ENCODE results near the gene IRX2. TPM values are rescaled to one million over a fixed set of nuclear protein-coding genes. Genes with fewer than 3 reads are reported as not detected.

Gene IRX2
- total RNA-seq, 1 donor = 7.2 TPM

DNA sequence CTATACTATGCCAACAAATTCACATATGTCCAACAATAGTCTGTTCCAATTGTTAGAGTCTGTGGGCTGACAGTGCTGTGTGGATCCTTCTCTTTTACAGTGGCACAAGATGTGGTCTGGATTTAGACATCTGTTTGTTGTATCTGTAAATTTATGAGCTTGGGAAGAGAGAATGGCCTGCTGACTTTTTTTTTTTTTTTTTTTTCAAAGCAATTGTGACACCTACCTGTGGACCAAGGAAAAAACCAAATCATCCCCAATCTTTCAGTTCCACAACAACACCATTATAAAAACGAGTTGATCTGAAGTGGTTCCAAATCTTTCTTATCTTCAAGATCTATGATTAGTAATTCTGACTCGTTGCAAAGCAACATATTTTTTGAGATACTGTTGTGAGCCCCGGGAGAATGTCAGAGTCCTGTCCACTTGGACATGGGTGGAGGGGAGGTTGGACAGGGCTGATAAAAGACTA is 4.9 kb downstream of the IRX2 start:
- no peak for TF ChIP-seq CTCF (IDR thresholded peaks at IDR 0.05; ENCODE audit: extremely low read depth, low read depth, low read length)
- H2AFZ ChIP-seq (ENCODE audit: low read length) = no peak overlapping the region
- peaks cover 32% of the 10 kb centered on the region for H3K79me2 ChIP-seq (ENCODE audit: insufficient read depth, low read length)
- no peaks in the 10 kb centered on the region for H3K9me3 ChIP-seq (ENCODE audit: low read depth, low read length)
- no peaks in the 10 kb centered on the region for H3K36me3 ChIP-seq (ENCODE audit: insufficient read depth, low read length)
- H3K4me2 ChIP-seq (ENCODE audit: insufficient read depth, low read length) = no peak overlapping the region
- no peak overlapping the region for H3K4me3 ChIP-seq (ENCODE audit: insufficient read depth, low read length)
- H3K4me1 ChIP-seq (ENCODE audit: insufficient read depth, low read length) = peaks cover 8% of the 10 kb centered on the region
- DNase-seq (ENCODE audit: insufficient read length, low spot score, missing footprints) = peak; percentile 84
- H3K27ac ChIP-seq (ENCODE audit: low read depth, low read length) = no peak overlapping the region
- no peaks in the 10 kb centered on the region for H3K27me3 ChIP-seq (ENCODE audit: insufficient read depth, low read length)
- H4K20me1 ChIP-seq (ENCODE audit: insufficient read depth, low read length) = peaks cover 8% of the 10 kb centered on the region

GRCh38 chr5:2744485-2744884 is 7.0 kb downstream of the IRX2 start:
- Histone ChIP-seq H3K27ac (ENCODE audit: low read depth, low read length) (no peak overlapping the region), H3K27me3 (ENCODE audit: insufficient read depth, low read length) (no peaks in the 10 kb centered on the region)
- no peak for DNase-seq (ENCODE audit: insufficient read length, low spot score, missing footprints)

GRCh38 chr5:2742921-2743679 is 8.4 kb downstream of the IRX2 start:
- DNase-seq (ENCODE audit: insufficient read length, low spot score, missing footprints) = peak; percentile 77
- no peaks in the 10 kb centered on the region for H3K36me3 ChIP-seq (ENCODE audit: insufficient read depth, low read length)
- peaks cover 3% of the 10 kb centered on the region for H3K4me1 ChIP-seq (ENCODE audit: insufficient read depth, low read length)
- H3K27ac ChIP-seq (ENCODE audit: low read depth, low read length) = no peak overlapping the region
- H3K4me2 ChIP-seq (ENCODE audit: insufficient read depth, low read length) = no peak overlapping the region
- H3K79me2 ChIP-seq (ENCODE audit: insufficient read depth, low read length) = peaks cover 12% of the 10 kb centered on the region
- no peaks in the 10 kb centered on the region for H3K27me3 ChIP-seq (ENCODE audit: insufficient read depth, low read length)
- no peak overlapping the region for H2AFZ ChIP-seq (ENCODE audit: low read length)
- no peak overlapping the region for H3K4me3 ChIP-seq (ENCODE audit: insufficient read depth, low read length)
- peaks cover 8% of the 10 kb centered on the region for H4K20me1 ChIP-seq (ENCODE audit: insufficient read depth, low read length)
- TF ChIP-seq CTCF (IDR thresholded peaks at IDR 0.05; ENCODE audit: extremely low read depth, low read depth, low read length) = no peak
- H3K9me3 ChIP-seq (ENCODE audit: low read depth, low read length) = no peaks in the 10 kb centered on the region

More at GRCh38 chr5:2744485-2744884, 7.0 kb downstream of the IRX2 start:
- H3K4me1 ChIP-seq (ENCODE audit: insufficient read depth, low read length) = peaks cover 3% of the 10 kb centered on the region
- H3K36me3 ChIP-seq (ENCODE audit: insufficient read depth, low read length) = no peaks in the 10 kb centered on the region
- H3K4me2 ChIP-seq (ENCODE audit: insufficient read depth, low read length) = no peak overlapping the region
- no peak overlapping the region for H3K4me3 ChIP-seq (ENCODE audit: insufficient read depth, low read length)
- TF ChIP-seq CTCF (IDR thresholded peaks at IDR 0.05; ENCODE audit: extremely low read depth, low read depth, low read length) = no peak
- H4K20me1 ChIP-seq (ENCODE audit: insufficient read depth, low read length) = peaks cover 8% of the 10 kb centered on the region
- no peak overlapping the region for H2AFZ ChIP-seq (ENCODE audit: low read length)
- peaks cover 20% of the 10 kb centered on the region for H3K79me2 ChIP-seq (ENCODE audit: insufficient read depth, low read length)
- no peaks in the 10 kb centered on the region for H3K9me3 ChIP-seq (ENCODE audit: low read depth, low read length)

- H3K4me2 ChIP-seq (ENCODE audit: insufficient read depth, low read length) = no peak overlapping the region
- no peaks in the 10 kb centered on the region for H3K9me3 ChIP-seq (ENCODE audit: low read depth, low read length)
- H3K27ac ChIP-seq (ENCODE audit: low read depth, low read length) = no peak overlapping the region
- no peaks in the 10 kb centered on the region for H3K27me3 ChIP-seq (ENCODE audit: insufficient read depth, low read length)
- no peaks in the 10 kb centered on the region for H3K36me3 ChIP-seq (ENCODE audit: insufficient read depth, low read length)
- no peak overlapping the region for H2AFZ ChIP-seq (ENCODE audit: low read length)
- peaks cover 6% of the 10 kb centered on the region for H3K79me2 ChIP-seq (ENCODE audit: insufficient read depth, low read length)
- TF ChIP-seq CTCF (IDR thresholded peaks at IDR 0.05; ENCODE audit: extremely low read depth, low read depth, low read length) = no peak
- no peak overlapping the region for H3K4me3 ChIP-seq (ENCODE audit: insufficient read depth, low read length)
- peaks cover 2% of the 10 kb centered on the region for H3K4me1 ChIP-seq (ENCODE audit: insufficient read depth, low read length)
- peaks cover 3% of the 10 kb centered on the region for H4K20me1 ChIP-seq (ENCODE audit: insufficient read depth, low read length)
- no peak for DNase-seq (ENCODE audit: insufficient read length, low spot score, missing footprints)
Observed at GRCh38 chr5:2741956-2742355, 9.5 kb downstream of the IRX2 start.

All from osteoblast (primary cell).